ENCODE results near the gene ADAMTS10. TPM values are rescaled to one million over a fixed set of nuclear protein-coding genes. Genes with fewer than 3 reads are reported as not detected.
"Not testable (repeated sequence)": the region's sequence is repeated elsewhere in the genome, so short reads cannot be mapped to it uniquely, and the experiment has no call there.

Gene ADAMTS10
- total RNA-seq, 3 donors from 2014 or later, result 23.4 to 68.2 (median 48.2) TPM

DNA sequence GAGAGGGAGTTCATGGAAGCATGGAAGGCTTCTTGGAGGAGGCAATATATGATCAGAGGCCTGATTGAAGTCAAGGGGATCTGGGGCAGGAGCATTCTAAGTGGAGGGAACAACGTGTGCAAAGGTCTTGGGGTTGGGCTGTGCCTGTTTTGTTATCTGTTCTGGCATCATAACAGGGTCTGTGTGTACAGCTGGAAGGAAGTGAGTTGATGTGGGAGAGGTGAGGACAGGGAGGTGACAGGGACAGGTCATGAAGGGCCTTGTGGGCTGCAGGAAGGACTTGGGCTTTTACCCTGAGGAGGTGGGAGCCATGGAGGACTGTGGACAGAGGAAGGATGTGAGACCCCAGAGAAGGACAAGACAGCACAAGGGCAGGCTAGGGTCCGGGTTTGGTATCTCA, 18.7 kb upstream of the ADAMTS10 start:
- Histone ChIP-seq H3K4me1 (no peaks in the 10 kb centered on the region), H3K4me3 (no peak overlapping the region)
- TF ChIP-seq, protein P1, sequence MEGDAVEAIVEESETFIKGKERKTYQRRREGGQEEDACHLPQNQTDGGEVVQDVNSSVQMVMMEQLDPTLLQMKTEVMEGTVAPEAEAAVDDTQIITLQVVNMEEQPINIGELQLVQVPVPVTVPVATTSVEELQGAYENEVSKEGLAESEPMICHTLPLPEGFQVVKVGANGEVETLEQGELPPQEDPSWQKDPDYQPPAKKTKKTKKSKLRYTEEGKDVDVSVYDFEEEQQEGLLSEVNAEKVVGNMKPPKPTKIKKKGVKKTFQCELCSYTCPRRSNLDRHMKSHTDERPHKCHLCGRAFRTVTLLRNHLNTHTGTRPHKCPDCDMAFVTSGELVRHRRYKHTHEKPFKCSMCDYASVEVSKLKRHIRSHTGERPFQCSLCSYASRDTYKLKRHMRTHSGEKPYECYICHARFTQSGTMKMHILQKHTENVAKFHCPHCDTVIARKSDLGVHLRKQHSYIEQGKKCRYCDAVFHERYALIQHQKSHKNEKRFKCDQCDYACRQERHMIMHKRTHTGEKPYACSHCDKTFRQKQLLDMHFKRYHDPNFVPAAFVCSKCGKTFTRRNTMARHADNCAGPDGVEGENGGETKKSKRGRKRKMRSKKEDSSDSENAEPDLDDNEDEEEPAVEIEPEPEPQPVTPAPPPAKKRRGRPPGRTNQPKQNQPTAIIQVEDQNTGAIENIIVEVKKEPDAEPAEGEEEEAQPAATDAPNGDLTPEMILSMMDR (IDR thresholded peaks at IDR 0.05), result no peak
- no peak for TF ChIP-seq POLR2A (IDR thresholded peaks at IDR 0.05)
- TF ChIP-seq POLR2AphosphoS5 (IDR thresholded peaks at IDR 0.05), result no peak

DNA sequence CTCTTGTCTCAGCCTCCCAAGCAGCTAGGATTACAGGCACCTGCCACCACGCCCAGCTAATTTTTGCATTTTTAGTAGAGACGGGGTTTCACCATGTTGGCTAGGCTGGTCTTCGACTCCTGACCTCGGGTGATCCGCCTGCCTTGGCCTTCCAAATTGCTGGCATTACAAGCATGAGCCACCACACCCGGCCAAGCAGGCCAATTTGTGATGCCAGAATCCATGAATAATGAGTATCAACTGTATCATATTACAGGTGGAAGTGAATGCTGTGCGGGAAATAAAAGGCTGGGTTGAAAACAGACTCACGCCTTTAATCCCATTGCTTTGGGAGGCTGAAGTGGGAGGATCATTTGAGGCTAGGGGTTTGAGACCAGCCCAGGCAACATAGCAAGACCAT, 16.3 kb upstream of the ADAMTS10 start:
- no peak for DNase-seq (ENCODE audit: low spot score in 2 of 2)
- H3K27ac ChIP-seq, result no peak overlapping the region
- no peaks in the 10 kb centered on the region for H3K4me1 ChIP-seq
- no peaks in the 10 kb centered on the region for H3K36me3 ChIP-seq
- intact Hi-C loops (cut with DNase I; ENCODE audit: low total_unique reads), result no loop called here
- H3K27me3 ChIP-seq, result no peaks in the 10 kb centered on the region
- H3K4me3 ChIP-seq, result no peak overlapping the region
- peaks cover 7 to 28% of the 10 kb centered on the region in 2 donors for H3K9me3 ChIP-seq
- TF ChIP-seq POLR2A (IDR thresholded peaks at IDR 0.05), result no peak

More for the DNA sequence above, 18.7 kb upstream of the ADAMTS10 start:
- intact Hi-C loops (cut with DNase I; ENCODE audit: low total_unique reads), result no loop called here
- no peaks in the 10 kb centered on the region for H3K27me3 ChIP-seq
- peaks cover 7 to 28% of the 10 kb centered on the region in 2 donors for H3K9me3 ChIP-seq
- no peaks in the 10 kb centered on the region for H3K36me3 ChIP-seq
- no peak overlapping the region for H3K27ac ChIP-seq
- DNase-seq (ENCODE audit: low spot score in 2 of 2), result no peak

GRCh38 chr19:8622886-8623285, 12.4 kb upstream of the ADAMTS10 start:
- intact Hi-C loops (cut with DNase I; ENCODE audit: low total_unique reads), result not testable (repeated sequence)

DNA sequence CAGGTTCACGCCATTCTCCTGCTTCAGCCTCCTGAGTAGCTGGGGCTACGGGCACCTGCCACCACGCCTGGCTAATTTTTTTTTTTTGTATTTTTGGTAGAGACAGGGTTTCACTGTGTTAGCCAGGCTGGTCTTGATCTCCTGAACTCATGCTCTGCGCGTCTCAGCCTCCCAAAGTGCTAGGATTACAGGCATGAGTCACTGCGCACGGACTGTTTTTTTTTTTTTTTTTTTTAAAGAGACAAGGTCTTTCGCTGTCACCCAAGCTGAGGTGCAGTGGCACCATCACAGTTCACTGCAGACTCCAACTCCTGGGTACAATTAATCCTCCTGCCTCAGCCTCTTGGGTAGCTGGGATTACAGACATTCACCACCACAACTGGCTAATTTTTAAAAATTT, 8.2 kb upstream of the ADAMTS10 start:
- H3K27me3 ChIP-seq, result peaks cover 0 to 3% of the 10 kb centered on the region in 2 donors
- H3K4me1 ChIP-seq, result no peaks in the 10 kb centered on the region
- H3K4me3 ChIP-seq, result no peak overlapping the region
- intact Hi-C loops (cut with DNase I; ENCODE audit: low total_unique reads), result no loop called here
- no peak for TF ChIP-seq POLR2AphosphoS5 (IDR thresholded peaks at IDR 0.05)
- TF ChIP-seq, protein P1 (IDR thresholded peaks at IDR 0.05), result no peak
- no peak for TF ChIP-seq POLR2A (IDR thresholded peaks at IDR 0.05)
- H3K36me3 ChIP-seq, result no peaks in the 10 kb centered on the region
- no peak overlapping the region for H3K27ac ChIP-seq
- H3K9me3 ChIP-seq, result no peaks in the 10 kb centered on the region
- no peak for DNase-seq (ENCODE audit: low spot score in 2 of 2)

More at GRCh38 chr19:8622886-8623285, 12.4 kb upstream of the ADAMTS10 start:
- H3K27me3 ChIP-seq; H3K27ac ChIP-seq; H3K4me1 ChIP-seq; H3K4me3 ChIP-seq; DNase-seq (ENCODE audit: low spot score in 2 of 2); H3K9me3 ChIP-seq; H3K36me3 ChIP-seq: not testable (repeated sequence)

DNA sequence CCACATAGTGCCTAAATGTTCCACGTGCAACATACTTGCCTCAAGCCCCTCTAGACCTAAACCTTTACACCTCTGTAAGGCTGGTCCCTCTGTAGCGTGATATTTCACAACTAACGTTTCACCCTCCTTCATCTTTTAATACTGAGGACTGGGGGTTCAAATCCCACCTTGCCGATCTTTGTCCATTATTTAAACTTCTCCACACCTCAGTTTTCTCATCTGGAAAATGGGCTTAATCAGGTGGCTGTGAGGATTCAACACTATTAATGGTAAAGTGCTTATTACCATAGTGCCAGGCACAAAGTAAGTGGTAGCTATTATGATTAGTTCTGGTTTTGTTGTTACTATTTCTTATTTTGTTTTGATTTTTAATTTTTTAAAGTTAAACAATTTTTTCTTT, 7.5 kb upstream of the ADAMTS10 start:
- intact Hi-C loops (cut with DNase I; ENCODE audit: low total_unique reads), result no loop called here
- H3K36me3 ChIP-seq, result no peaks in the 10 kb centered on the region
- TF ChIP-seq POLR2AphosphoS5 (IDR thresholded peaks at IDR 0.05) (no peak), POLR2A (IDR thresholded peaks at IDR 0.05) (no peak)
- TF ChIP-seq, protein P1 (IDR thresholded peaks at IDR 0.05), result no peak

GRCh38 chr19:8617325-8617724, 6.8 kb upstream of the ADAMTS10 start:
- H3K27me3 ChIP-seq; H3K9me3 ChIP-seq; H3K4me1 ChIP-seq; H3K27ac ChIP-seq; H3K36me3 ChIP-seq; DNase-seq (ENCODE audit: low spot score in 2 of 2); H3K4me3 ChIP-seq; intact Hi-C loops (cut with DNase I; ENCODE audit: low total_unique reads): not testable (repeated sequence)

More for the DNA sequence above, 7.5 kb upstream of the ADAMTS10 start:
- Histone ChIP-seq H3K4me1 (no peaks in the 10 kb centered on the region), H3K27ac (no peak overlapping the region), H3K9me3 (no peaks in the 10 kb centered on the region), H3K27me3 (peaks cover 0 to 3% of the 10 kb centered on the region in 2 donors), H3K4me3 (no peak overlapping the region)
- no peak for DNase-seq (ENCODE audit: low spot score in 2 of 2)

DNA sequence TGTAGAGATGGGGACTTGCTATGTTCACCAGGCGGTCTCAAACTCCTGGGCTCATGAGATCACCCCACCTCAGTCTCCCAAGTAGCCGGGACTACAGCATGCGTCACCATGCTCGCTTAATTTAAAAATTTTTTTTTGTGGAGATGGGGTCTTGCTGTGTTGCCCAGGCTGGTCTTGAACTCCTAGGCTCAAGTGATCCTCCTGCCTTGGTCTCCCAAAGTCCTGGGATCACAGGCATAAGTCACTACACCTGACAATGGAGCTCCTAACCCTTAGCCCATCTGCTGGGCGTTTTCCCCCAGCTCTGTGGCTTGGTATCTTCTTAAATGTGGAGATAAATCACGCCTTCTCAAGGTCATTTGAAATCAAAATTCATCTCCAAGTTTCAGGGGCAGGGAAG, 6.3 kb upstream of the ADAMTS10 start:
- H3K9me3 ChIP-seq, result no peaks in the 10 kb centered on the region
- H3K27me3 ChIP-seq, result peaks cover 0 to 3% of the 10 kb centered on the region in 2 donors
- no peak for DNase-seq (ENCODE audit: low spot score in 2 of 2)
- H3K36me3 ChIP-seq, result no peaks in the 10 kb centered on the region
- H3K27ac ChIP-seq, result no peak overlapping the region
- no peak overlapping the region for H3K4me3 ChIP-seq
- H3K4me1 ChIP-seq, result no peaks in the 10 kb centered on the region
- intact Hi-C loops (cut with DNase I; ENCODE audit: low total_unique reads), result no loop called here
- TF ChIP-seq, protein P1 (IDR thresholded peaks at IDR 0.05), result no peak
- TF ChIP-seq POLR2AphosphoS5 (IDR thresholded peaks at IDR 0.05) (no peak), POLR2A (IDR thresholded peaks at IDR 0.05) (no peak)
